ENCODE data around the gene SATB2.

SATB2 gene

GRCh38 chr2:199470672-199471442 lies 13.1 kb upstream of the SATB2 start (continued):
- no peak for TF ChIP-seq ZEB2 (tag by site-specific recombination; IDR thresholded peaks at IDR 0.05)
- no peak for TF ChIP-seq ZNF600 (tag by site-specific recombination; IDR thresholded peaks at IDR 0.05)
- TF ChIP-seq ZNF624 (tag by site-specific recombination; IDR thresholded peaks at IDR 0.05) = no peak
- no peak for TF ChIP-seq ZNF785 (tag by site-specific recombination; IDR thresholded peaks at IDR 0.05)
- no peak for TF ChIP-seq SALL2 (tag by site-specific recombination; IDR thresholded peaks at IDR 0.05; ENCODE audit: borderline replicate concordance)
- TF ChIP-seq EGR2 (tag by site-specific recombination; IDR thresholded peaks at IDR 0.05; ENCODE audit: low read depth) = no peak
- no peak for TF ChIP-seq ATF2 (tag by site-specific recombination; IDR thresholded peaks at IDR 0.05; ENCODE audit: low read depth)
- TF ChIP-seq ZNF513 (tag by site-specific recombination; IDR thresholded peaks at IDR 0.05) = no peak
- no peak for TF ChIP-seq OSR2 (tag by site-specific recombination; IDR thresholded peaks at IDR 0.05)
- no peak for TF ChIP-seq ZNF670 (tag by site-specific recombination; IDR thresholded peaks at IDR 0.05; ENCODE audit: low read depth)

- Histone ChIP-seq H3K27ac (ENCODE audit: extremely low read depth, low read depth, low read length) (no peak overlapping the region), H3K36me3 (ENCODE audit: control insufficient read depth in 2 of 2, insufficient read depth in 1 of 2, low read length in 2 of 2) (no peaks in the 10 kb centered on the region), H3K4me1 (ENCODE audit: control insufficient read depth, insufficient read depth, low read length) (no peaks in the 10 kb centered on the region), H3K9me3 (ENCODE audit: control insufficient read depth, insufficient read depth, low read depth, low read length) (no peaks in the 10 kb centered on the region), H3K4me3 (ENCODE audit: low read depth, low read length) (no peak overlapping the region)
- no peak for TF ChIP-seq ZFHX2 (tag by site-specific recombination; conservative IDR thresholded peaks at IDR 0.05)
- no peak for TF ChIP-seq ZNF366 (tag by site-specific recombination; conservative IDR thresholded peaks at IDR 0.05)
- no peak for TF ChIP-seq ZNF140 (tag by site-specific recombination; IDR thresholded peaks at IDR 0.05)
- TF ChIP-seq KLF8 (tag by site-specific recombination; IDR thresholded peaks at IDR 0.05) = no peak
- no peak for TF ChIP-seq ZNF692 (tag by site-specific recombination; IDR thresholded peaks at IDR 0.05)
- CTCF ChIA-PET = interaction anchor here (0.8 to 5.3 kb wide), 6 partner anchors 10 to 34 kb away, joined by 3 to 30 read pairs (median 10); no protein-coding TSS in a partner anchor
- POLR2A ChIA-PET = interaction anchor here (0.5 kb wide), 1 partner anchor 335 kb away, joined by 5 read pairs; no protein-coding TSS in a partner anchor
Observed at GRCh38 chr2:199470361-199470671, 12.6 kb upstream of the SATB2 start.

GRCh38 chr2:199469514-199470360 lies 12.0 kb upstream of the SATB2 start:
- ChIA-PET CTCF (interaction anchor here (0.6 to 5.3 kb wide), 6 partner anchors 10 to 1604 kb away, joined by 3 to 30 read pairs (median 3); no protein-coding TSS in a partner anchor), POLR2A (interaction anchor here (0.5 kb wide), 1 partner anchor 335 kb away, joined by 5 read pairs; no protein-coding TSS in a partner anchor)
- H3K36me3 ChIP-seq (ENCODE audit: control insufficient read depth in 2 of 2, insufficient read depth in 1 of 2, low read length in 2 of 2) = no peaks in the 10 kb centered on the region
- no peaks in the 10 kb centered on the region for H3K4me1 ChIP-seq (ENCODE audit: control insufficient read depth, insufficient read depth, low read length)
- no peaks in the 10 kb centered on the region for H3K9me3 ChIP-seq (ENCODE audit: control insufficient read depth, insufficient read depth, low read depth, low read length)
- no peak overlapping the region for H3K4me3 ChIP-seq (ENCODE audit: low read depth, low read length)
- no peak overlapping the region for H3K27ac ChIP-seq (ENCODE audit: extremely low read depth, low read depth, low read length)
- TF ChIP-seq ZNF23 (tag by site-specific recombination; IDR thresholded peaks at IDR 0.05; ENCODE audit: borderline replicate concordance) (no peak), HIC1 (tag by site-specific recombination; IDR thresholded peaks at IDR 0.05) (no peak), ZNF792 (tag by site-specific recombination; IDR thresholded peaks at IDR 0.05) (no peak), ZNF660 (tag by site-specific recombination; IDR thresholded peaks at IDR 0.05) (no peak), ZNF10 (tag by site-specific recombination; IDR thresholded peaks at IDR 0.05) (no peak), ZBTB26 (tag by site-specific recombination; optimal IDR thresholded peaks at IDR 0.05) (no peak)

All from HEK293 (cell line).